Measurements from ENCODE around the gene DYNLT4. TPM values are rescaled to one million over a fixed set of nuclear protein-coding genes. Genes with fewer than 3 reads are reported as not detected.

Gene DYNLT4
- total RNA-seq, 4 donors from 2014 or later, result 2.4 TPM; not detected in 3

GRCh38 chr1:44831516-44831915, 24.4 kb upstream of the DYNLT4 start:
- 40 to 48% methylated on average over 9 of the region's 9 CpGs for WGBS, 2 donors
- TF ChIP-seq CTCF (IDR thresholded peaks at IDR 0.05) (no peak), POLR2A (IDR thresholded peaks at IDR 0.05) (no peak)
- intact Hi-C loops (cut with DNase I; ENCODE audit: low total_unique reads), result loop anchor here (10.0 kb wide), 2 partner anchors 173 to 463 kb away; no protein-coding TSS in a partner anchor
- H3K4me3 ChIP-seq (ENCODE audit: low read depth, poor library complexity, severe bottlenecking), result no peak overlapping the region
- no peak for DNase-seq (ENCODE audit: low spot score in 2 of 2)

- TF ChIP-seq CTCF (IDR thresholded peaks at IDR 0.05) (no peak), POLR2A (IDR thresholded peaks at IDR 0.05) (no peak)
- intact Hi-C loops (cut with DNase I; ENCODE audit: low total_unique reads), result loop anchor here (10.0 kb wide), 2 partner anchors 174 to 464 kb away; no protein-coding TSS in a partner anchor
- WGBS, 2 donors, result 77 to 89% methylated on average over 10 of the region's 10 CpGs
- H3K4me3 ChIP-seq (ENCODE audit: low read depth, poor library complexity, severe bottlenecking), result no peak overlapping the region
- no peak for DNase-seq (ENCODE audit: low spot score in 2 of 2)
Observed at GRCh38 chr1:44830900-44831304, 23.8 kb upstream of the DYNLT4 start.

- WGBS, 2 donors, result 82 to 85% methylated on average over 12 of the region's 12 CpGs
- TF ChIP-seq CTCF (IDR thresholded peaks at IDR 0.05) (no peak), POLR2A (IDR thresholded peaks at IDR 0.05) (no peak)
- H3K4me3 ChIP-seq (ENCODE audit: low read depth, poor library complexity, severe bottlenecking), result no peak overlapping the region
- intact Hi-C loops (cut with DNase I; ENCODE audit: low total_unique reads), result loop anchor here (10.0 kb wide), 2 partner anchors 175 to 465 kb away; no protein-coding TSS in a partner anchor
- no peak for DNase-seq (ENCODE audit: low spot score in 2 of 2)
Observed at GRCh38 chr1:44829506-44830384, 22.6 kb upstream of the DYNLT4 start.

GRCh38 chr1:44828841-44829440, 21.8 kb upstream of the DYNLT4 start:
- H3K4me3 ChIP-seq (ENCODE audit: low read depth, poor library complexity, severe bottlenecking), result no peak overlapping the region
- intact Hi-C loops (cut with DNase I; ENCODE audit: low total_unique reads), result no loop called here
- TF ChIP-seq CTCF (IDR thresholded peaks at IDR 0.05) (no peak), POLR2A (IDR thresholded peaks at IDR 0.05) (no peak)
- DNase-seq (ENCODE audit: low spot score in 2 of 2), result no peak
- 89 to 93% methylated on average over 13 to 15 of the region's 15 CpGs for WGBS, 2 donors

GRCh38 chr1:44828003-44828651, 21.0 kb upstream of the DYNLT4 start:
- intact Hi-C loops (cut with DNase I; ENCODE audit: low total_unique reads), result no loop called here
- TF ChIP-seq CTCF (IDR thresholded peaks at IDR 0.05) (no peak), POLR2A (IDR thresholded peaks at IDR 0.05) (no peak)
- WGBS, 2 donors, result 93 to 97% methylated on average over 21 of the region's 21 CpGs
- H3K4me3 ChIP-seq (ENCODE audit: low read depth, poor library complexity, severe bottlenecking), result no peak overlapping the region
- no peak for DNase-seq (ENCODE audit: low spot score in 2 of 2)
